ENCODE measurements around the gene MBD5. TPM values are rescaled to one million over a fixed set of nuclear protein-coding genes. Genes with fewer than 3 reads are reported as not detected.
A peak's percentile ranks its signal among the peaks of the same experiment; 100 is the strongest.

Gene MBD5
- total and polyA plus RNA-seq, 2 of the 4 experiments (the other 2 are of a cell fraction), result 9.8 to 14.2 TPM

DNA sequence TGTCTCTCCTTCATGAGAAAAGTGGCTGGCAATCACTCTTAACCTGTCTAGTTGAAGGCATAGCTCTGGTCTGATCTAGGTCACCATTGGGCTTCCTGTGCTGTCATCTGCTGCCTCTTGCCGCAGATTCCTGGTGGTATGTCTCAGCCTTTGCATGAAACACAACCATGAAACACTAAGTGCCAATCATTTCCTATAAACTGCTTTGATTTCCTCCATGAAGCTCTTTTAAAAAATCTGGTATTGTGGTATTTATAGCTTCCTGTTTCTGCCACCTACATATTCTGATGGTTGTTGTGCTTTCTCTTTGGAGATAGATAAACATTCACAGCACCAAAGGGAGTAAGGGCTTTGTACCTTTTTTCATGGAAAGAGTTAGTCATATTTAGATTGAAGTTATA, 503.6 kb downstream of the MBD5 start:
- Histone ChIP-seq H3K9me3 (ENCODE audit: control insufficient read depth, insufficient read depth, low read length) (no peaks in the 10 kb centered on the region), H3K4ac (ENCODE audit: low read depth, low read length) (no peak overlapping the region), H4K5ac (ENCODE audit: low read depth, low read length) (no peak overlapping the region), H2BK5ac (ENCODE audit: low read depth, low read length, poor library complexity, severe bottlenecking) (no peak overlapping the region), H3K14ac (replicated peaks; ENCODE audit: low read depth, low read length) (no peak overlapping the region), H3K27ac (ENCODE audit: insufficient read depth, low read length) (no peak overlapping the region), H3K9me1 (ENCODE audit: insufficient read depth, low read length) (no peaks in the 10 kb centered on the region; the same call in 1 of the 2 replicates), H3K56ac (ENCODE audit: extremely low read depth, insufficient read depth, low read length) (no peak overlapping the region), H2BK15ac (ENCODE audit: low read depth, low read length) (no peak overlapping the region), H2AFZ (replicated peaks; ENCODE audit: low read length, poor library complexity) (no peak overlapping the region), H2AK9ac (replicated peaks; ENCODE audit: low read depth, low read length, poor library complexity) (no peak overlapping the region), H2AK5ac (ENCODE audit: low read depth, low read length) (no peak overlapping the region), H2BK20ac (ENCODE audit: low read depth, low read length) (no peak overlapping the region), H3K4me2 (ENCODE audit: low read depth, low read length) (no peak overlapping the region), H4K20me1 (ENCODE audit: insufficient read depth, low read length) (no peaks in the 10 kb centered on the region), H3K23ac (ENCODE audit: low read depth, low read length) (no peak overlapping the region), H3K4me3 (ENCODE audit: insufficient read depth, low read depth, low read length) (no peak overlapping the region), H3K18ac (ENCODE audit: low read depth, low read length) (no peak overlapping the region), H3K9ac (ENCODE audit: low read depth, low read length) (no peak overlapping the region), H3K79me1 (ENCODE audit: low read depth in 1 of 2, low read length in 2 of 2) (no peaks in the 10 kb centered on the region), H4K91ac (ENCODE audit: insufficient read depth, low read depth, low read length) (no peak overlapping the region), H3K27me3 (ENCODE audit: control insufficient read depth, insufficient read depth, low read length) (no peaks in the 10 kb centered on the region), H3K4me1 (ENCODE audit: control insufficient read depth, insufficient read depth, low read length) (no peaks in the 10 kb centered on the region), H2BK120ac (ENCODE audit: low read depth, low read length) (no peak overlapping the region), H3K36me3 (ENCODE audit: control insufficient read depth, insufficient read depth, low read length) (0 out of 2 replicates have a peak, but pooled peaks cover 2% of the 10 kb centered on the region), H4K8ac (ENCODE audit: low read depth in 2 of 2, low read length in 2 of 2) (no peak overlapping the region)
- in situ Hi-C loops (cut with MboI; ENCODE audit: low sequenced_read_pairs) (no loop called here), dilution Hi-C loops (cut with HindIII; ENCODE audit: low sequenced_read_pairs, unreplicated experiment) (no loop called here), intact Hi-C loops (cut with micrococcal nuclease) (no loop called here)
- BruUV-seq (replicated peaks), result no TSS peak
- ATAC-seq (ENCODE audit: low read depth) (peak; percentile 29; the same call in 1 of the 2 replicates), DNase-seq (no peak)
- ChIA-PET CTCF (interaction anchor here (1.0 kb wide), 1 partner anchor 15 kb away, joined by 5 read pairs; no protein-coding TSS in a partner anchor), POLR2A (ENCODE audit: unreplicated experiment) (no interaction called here)
- TF ChIP-seq CTCF (conservative IDR thresholded peaks at IDR 0.05; ENCODE audit: low read depth, low read length) (no peak), RCOR1 (IDR thresholded peaks at IDR 0.05; ENCODE audit: insufficient replicate concordance, low read length) (no peak), NFE2L2 (IDR thresholded peaks at IDR 0.05; ENCODE audit: low read depth, low read length) (no peak), CEBPB (IDR thresholded peaks at IDR 0.05; ENCODE audit: low read depth, low read length) (no peak), CHD1 (IDR thresholded peaks at IDR 0.05; ENCODE audit: low read depth, low read length) (no peak), MAFK (IDR thresholded peaks at IDR 0.05; ENCODE audit: low read depth, low read length) (no peak), MAZ (IDR thresholded peaks at IDR 0.05; ENCODE audit: borderline replicate concordance, low read depth, low read length) (no peak), ELK1 (IDR thresholded peaks at IDR 0.05; ENCODE audit: borderline replicate concordance, low read depth, low read length) (no peak)
- WGBS, 2 experiments (ENCODE audit: extremely low coverage in 2 of 2, insufficient read length in 1 of 2), result no CpG with 5 or more reads among the region's 1 CpG

Measured in IMR-90 (cell line).